ENCODE data around the gene NELL2. TPM values are rescaled to one million over a fixed set of nuclear protein-coding genes. Genes with fewer than 3 reads are reported as not detected.

Gene NELL2
- total RNA-seq, 4 donors from 2014 or later = 7.5 to 39.2 (median 15.9) TPM

DNA sequence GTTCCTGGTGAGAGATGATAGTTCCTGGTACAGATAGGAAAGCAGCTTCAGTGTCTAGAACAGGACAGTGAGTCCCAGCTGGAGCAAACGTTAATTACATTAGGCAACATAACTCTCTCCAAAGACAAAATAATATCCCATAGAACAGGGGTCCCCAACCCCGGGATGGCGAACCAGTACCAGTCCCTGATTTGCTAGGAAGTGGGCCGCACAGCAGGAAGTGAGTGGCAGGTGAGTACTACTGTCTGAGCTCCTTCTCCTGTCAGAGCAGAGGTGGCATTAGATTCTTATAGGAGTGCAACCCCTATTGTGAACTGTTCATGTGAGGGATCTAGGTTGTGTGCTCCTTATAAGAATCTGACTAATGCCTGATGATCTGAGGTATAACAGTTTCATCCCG lies 204.1 kb downstream of the NELL2 start:
- no peak for DNase-seq
- H3K4me3 ChIP-seq = no peak overlapping the region
- H3K9me3 ChIP-seq = no peaks in the 10 kb centered on the region
- no peaks in the 10 kb centered on the region for H3K36me3 ChIP-seq
- H3K4me1 ChIP-seq = no peaks in the 10 kb centered on the region
- TF ChIP-seq POLR2A (IDR thresholded peaks at IDR 0.05) = no peak
- TF ChIP-seq, protein P1, sequence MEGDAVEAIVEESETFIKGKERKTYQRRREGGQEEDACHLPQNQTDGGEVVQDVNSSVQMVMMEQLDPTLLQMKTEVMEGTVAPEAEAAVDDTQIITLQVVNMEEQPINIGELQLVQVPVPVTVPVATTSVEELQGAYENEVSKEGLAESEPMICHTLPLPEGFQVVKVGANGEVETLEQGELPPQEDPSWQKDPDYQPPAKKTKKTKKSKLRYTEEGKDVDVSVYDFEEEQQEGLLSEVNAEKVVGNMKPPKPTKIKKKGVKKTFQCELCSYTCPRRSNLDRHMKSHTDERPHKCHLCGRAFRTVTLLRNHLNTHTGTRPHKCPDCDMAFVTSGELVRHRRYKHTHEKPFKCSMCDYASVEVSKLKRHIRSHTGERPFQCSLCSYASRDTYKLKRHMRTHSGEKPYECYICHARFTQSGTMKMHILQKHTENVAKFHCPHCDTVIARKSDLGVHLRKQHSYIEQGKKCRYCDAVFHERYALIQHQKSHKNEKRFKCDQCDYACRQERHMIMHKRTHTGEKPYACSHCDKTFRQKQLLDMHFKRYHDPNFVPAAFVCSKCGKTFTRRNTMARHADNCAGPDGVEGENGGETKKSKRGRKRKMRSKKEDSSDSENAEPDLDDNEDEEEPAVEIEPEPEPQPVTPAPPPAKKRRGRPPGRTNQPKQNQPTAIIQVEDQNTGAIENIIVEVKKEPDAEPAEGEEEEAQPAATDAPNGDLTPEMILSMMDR (IDR thresholded peaks at IDR 0.05) = no peak
- H3K27me3 ChIP-seq = no peaks in the 10 kb centered on the region
- no peak overlapping the region for H3K27ac ChIP-seq

DNA sequence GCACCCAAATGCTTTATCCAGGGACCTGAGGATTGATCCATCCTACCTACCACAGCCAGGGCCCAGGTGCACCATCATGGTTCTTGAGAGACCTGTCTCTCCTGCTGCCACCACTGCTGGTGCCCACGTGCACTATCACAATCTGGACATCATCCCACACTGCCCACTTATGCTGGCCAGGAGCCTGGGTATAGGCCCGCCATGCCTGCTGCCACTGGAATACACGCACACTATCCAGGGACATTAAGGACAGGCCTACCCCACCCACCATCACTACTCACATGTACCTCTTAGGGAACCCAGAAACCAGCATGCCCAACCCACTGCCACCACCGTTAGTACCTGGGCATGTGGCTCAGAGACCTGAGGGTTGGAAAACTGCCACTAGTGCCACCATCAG lies 207.7 kb downstream of the NELL2 start:
- Histone ChIP-seq H3K4me1 (no peaks in the 10 kb centered on the region), H3K27ac (no peak overlapping the region), H3K27me3 (no peaks in the 10 kb centered on the region), H3K9me3 (no peaks in the 10 kb centered on the region), H3K36me3 (no peaks in the 10 kb centered on the region), H3K4me3 (no peak overlapping the region)
- TF ChIP-seq POLR2A (IDR thresholded peaks at IDR 0.05) = no peak
- TF ChIP-seq, protein P1 (IDR thresholded peaks at IDR 0.05) = no peak
- DNase-seq = peak in 2 of 3 donors; percentile 30 to 31

DNA sequence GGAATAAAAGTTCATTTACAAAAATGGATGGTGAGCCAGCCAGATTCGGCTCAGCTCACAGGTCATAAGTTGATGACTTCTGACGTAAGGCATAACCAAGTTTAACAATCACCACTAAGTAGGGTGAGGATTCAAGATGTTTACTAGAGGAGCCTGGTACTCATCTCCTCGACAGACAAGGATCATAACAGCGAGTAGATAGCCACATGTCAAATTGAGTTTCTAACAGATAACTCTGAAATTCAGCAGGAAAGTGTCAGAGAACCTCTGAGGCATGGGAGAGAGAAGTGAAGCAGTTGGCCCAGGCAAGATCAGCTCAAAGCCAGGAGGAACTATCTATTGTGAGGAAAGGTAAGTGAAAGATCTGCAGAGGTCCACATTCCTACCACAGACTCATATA lies 208.7 kb downstream of the NELL2 start:
- no peaks in the 10 kb centered on the region for H3K9me3 ChIP-seq
- no peaks in the 10 kb centered on the region for H3K27me3 ChIP-seq
- no peak overlapping the region for H3K4me3 ChIP-seq
- TF ChIP-seq POLR2A (IDR thresholded peaks at IDR 0.05) = no peak
- TF ChIP-seq, protein P1 (IDR thresholded peaks at IDR 0.05) = no peak
- DNase-seq = no peak
- no peaks in the 10 kb centered on the region for H3K36me3 ChIP-seq
- H3K27ac ChIP-seq = no peak overlapping the region
- H3K4me1 ChIP-seq = no peaks in the 10 kb centered on the region

DNA sequence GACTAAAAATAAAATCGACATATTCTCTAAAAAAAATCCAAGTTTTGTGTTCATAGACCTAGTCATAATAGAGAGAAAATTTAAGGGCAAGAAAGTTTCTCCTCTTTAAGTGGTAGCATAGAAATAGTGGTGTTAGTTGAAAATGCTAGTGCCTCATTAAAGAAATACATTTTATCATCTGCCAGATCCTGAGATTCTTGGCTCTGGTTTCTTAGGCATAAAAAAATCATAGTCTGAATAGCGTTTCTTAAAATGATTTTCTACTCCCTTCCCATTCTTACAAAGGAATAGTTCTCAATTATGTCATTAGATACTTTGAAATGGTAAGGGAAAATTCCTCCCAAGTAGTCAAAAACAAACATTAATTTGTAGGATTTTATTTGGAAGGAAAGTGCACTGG lies 212.8 kb downstream of the NELL2 start:
- H3K4me1 ChIP-seq = no peaks in the 10 kb centered on the region
- H3K9me3 ChIP-seq = no peaks in the 10 kb centered on the region
- no peaks in the 10 kb centered on the region for H3K36me3 ChIP-seq
- no peaks in the 10 kb centered on the region for H3K27me3 ChIP-seq
- TF ChIP-seq, protein P1 (IDR thresholded peaks at IDR 0.05) = no peak
- TF ChIP-seq POLR2A (IDR thresholded peaks at IDR 0.05) = no peak
- no peak overlapping the region for H3K27ac ChIP-seq
- DNase-seq = no peak
- H3K4me3 ChIP-seq = no peak overlapping the region

DNA sequence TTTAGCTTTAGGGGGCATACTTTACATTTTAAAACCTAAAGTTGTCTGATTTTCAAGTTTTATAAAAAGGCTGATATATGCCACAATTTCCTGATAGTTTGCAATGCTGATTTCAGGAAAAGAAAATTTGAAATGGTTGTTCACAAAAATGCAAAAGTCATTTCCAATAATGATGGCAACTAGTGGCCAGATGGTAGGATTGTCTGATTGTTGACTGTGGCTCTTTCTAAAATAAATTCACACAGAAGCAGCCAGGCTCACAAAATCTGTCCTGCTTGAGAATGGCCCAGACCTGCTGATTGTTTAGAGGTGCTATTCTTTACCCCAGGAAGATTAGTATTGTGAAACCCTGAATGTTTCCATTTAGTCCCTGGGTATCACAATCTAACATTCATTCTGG lies 220.3 kb downstream of the NELL2 start:
- Histone ChIP-seq H3K4me3 (no peak overlapping the region), H3K27me3 (no peaks in the 10 kb centered on the region), H3K9me3 (no peaks in the 10 kb centered on the region), H3K36me3 (no peaks in the 10 kb centered on the region), H3K27ac (no peak overlapping the region), H3K4me1 (no peaks in the 10 kb centered on the region)
- TF ChIP-seq, protein P1 (IDR thresholded peaks at IDR 0.05) = no peak
- no peak for TF ChIP-seq POLR2A (IDR thresholded peaks at IDR 0.05)
- DNase-seq = no peak
